ENCODE measurements around the gene MOCS1. TPM values are rescaled to one million over a fixed set of nuclear protein-coding genes. Genes with fewer than 3 reads are reported as not detected.

The MOCS1 gene
- total RNA-seq, 3 donors from 2014 or later (not counting 1 experiment from before 2014, with no cell fraction given), result 0.60 to 1.6 (median 1.5) TPM

GRCh38 chr6:39956936-39957335 lies 22.7 kb upstream of the MOCS1 start:
- no peaks in the 10 kb centered on the region for H3K9me3 ChIP-seq (ENCODE audit: control insufficient read depth, insufficient read depth, low read length)
- ATAC-seq, result no peak
- H3K4me1 ChIP-seq (ENCODE audit: control insufficient read depth, insufficient read depth, low read length), result no peaks in the 10 kb centered on the region
- H3K36me3 ChIP-seq (ENCODE audit: control insufficient read depth, insufficient read depth, low read length), result no peaks in the 10 kb centered on the region
- H3K27me3 Mint-ChIP-seq (ENCODE audit: low read depth in 2 of 2), result peaks cover 10 to 14% of the 10 kb centered on the region in 2 donors
- no peak overlapping the region for H3K27ac ChIP-seq (ENCODE audit: low read length)
- H3K36me3 Mint-ChIP-seq, result no peaks in the 10 kb centered on the region
- intact Hi-C loops (cut with micrococcal nuclease), result no loop called here
- no peak for TF ChIP-seq CTCF (IDR thresholded peaks at IDR 0.05)
- H3K4me3 Mint-ChIP-seq, result no peak overlapping the region
- no peaks in the 10 kb centered on the region for H3K9me3 Mint-ChIP-seq
- DNase-seq, result no peak
- no peaks in the 10 kb centered on the region for H3K27me3 ChIP-seq (ENCODE audit: control insufficient read depth, insufficient read depth, low read length)
- H3K4me3 ChIP-seq (ENCODE audit: low read length), result no peak overlapping the region
- H3K27ac Mint-ChIP-seq, result no peak overlapping the region
- 84% methylated on average over 4 of the region's 4 CpGs for WGBS (ENCODE audit: insufficient coverage)
- no peaks in the 10 kb centered on the region for H3K4me1 Mint-ChIP-seq

GRCh38 chr6:39953076-39953618 lies 18.9 kb upstream of the MOCS1 start:
- ATAC-seq (no peak), DNase-seq (no peak)
- intact Hi-C loops (cut with micrococcal nuclease), result no loop called here
- H3K27me3 ChIP-seq (ENCODE audit: control insufficient read depth, insufficient read depth, low read length), result no peaks in the 10 kb centered on the region
- H3K36me3 ChIP-seq (ENCODE audit: control insufficient read depth, insufficient read depth, low read length), result no peaks in the 10 kb centered on the region
- no peak overlapping the region for H3K4me3 Mint-ChIP-seq
- WGBS (ENCODE audit: insufficient coverage), result 90% methylated on average over 2 of the region's 2 CpGs
- peaks cover 0 to 5% of the 10 kb centered on the region in 2 donors for H3K27me3 Mint-ChIP-seq (ENCODE audit: low read depth in 2 of 2)
- no peaks in the 10 kb centered on the region for H3K9me3 Mint-ChIP-seq
- H3K9me3 ChIP-seq (ENCODE audit: control insufficient read depth, insufficient read depth, low read length), result no peaks in the 10 kb centered on the region
- H3K4me3 ChIP-seq (ENCODE audit: low read length), result no peak overlapping the region
- H3K4me1 ChIP-seq (ENCODE audit: control insufficient read depth, insufficient read depth, low read length), result no peaks in the 10 kb centered on the region
- H3K36me3 Mint-ChIP-seq, result no peaks in the 10 kb centered on the region
- no peak for TF ChIP-seq CTCF (IDR thresholded peaks at IDR 0.05)
- H3K27ac ChIP-seq (ENCODE audit: low read length), result no peak overlapping the region
- H3K27ac Mint-ChIP-seq, result no peak overlapping the region
- no peaks in the 10 kb centered on the region for H3K4me1 Mint-ChIP-seq

GRCh38 chr6:39952167-39952566 lies 17.9 kb upstream of the MOCS1 start:
- intact Hi-C loops (cut with micrococcal nuclease), result no loop called here
- H3K4me3 Mint-ChIP-seq, result no peak overlapping the region

More at GRCh38 chr6:39952167-39952566, 17.9 kb upstream of the MOCS1 start:
- Histone ChIP-seq H3K4me1 (ENCODE audit: control insufficient read depth, insufficient read depth, low read length) (no peaks in the 10 kb centered on the region), H3K9me3 (ENCODE audit: control insufficient read depth, insufficient read depth, low read length) (no peaks in the 10 kb centered on the region), H3K27ac (ENCODE audit: low read length) (no peak overlapping the region), H3K4me3 (ENCODE audit: low read length) (no peak overlapping the region), H3K27me3 (ENCODE audit: control insufficient read depth, insufficient read depth, low read length) (no peaks in the 10 kb centered on the region), H3K36me3 (ENCODE audit: control insufficient read depth, insufficient read depth, low read length) (no peaks in the 10 kb centered on the region)
- no peaks in the 10 kb centered on the region for H3K9me3 Mint-ChIP-seq
- no peak for TF ChIP-seq CTCF (IDR thresholded peaks at IDR 0.05)
- no peaks in the 10 kb centered on the region for H3K36me3 Mint-ChIP-seq
- no peak for DNase-seq
- no peak overlapping the region for H3K27ac Mint-ChIP-seq
- no peaks in the 10 kb centered on the region for H3K27me3 Mint-ChIP-seq (ENCODE audit: low read depth in 2 of 2)
- no peak for ATAC-seq
- 86% methylated on average over 4 of the region's 4 CpGs for WGBS (ENCODE audit: insufficient coverage)
- H3K4me1 Mint-ChIP-seq, result no peaks in the 10 kb centered on the region
